Activated CD4-positive, alpha-beta T cell treated with anti-CD3 and anti-CD28 coated beads, Interleukin-2, amount 50 U/mL, for 1 hour (primary cell): Measurements from ENCODE around the gene MADD.

Source experiments
- DNase-seq: peaks from one replicate; pipeline ENCODE4 v3.0.0-alpha.2; 2020

MADD gene

GRCh38 chr11:47360341-47360740 is 90.4 kb downstream of the MADD start:
- no peak for DNase-seq

DNA sequence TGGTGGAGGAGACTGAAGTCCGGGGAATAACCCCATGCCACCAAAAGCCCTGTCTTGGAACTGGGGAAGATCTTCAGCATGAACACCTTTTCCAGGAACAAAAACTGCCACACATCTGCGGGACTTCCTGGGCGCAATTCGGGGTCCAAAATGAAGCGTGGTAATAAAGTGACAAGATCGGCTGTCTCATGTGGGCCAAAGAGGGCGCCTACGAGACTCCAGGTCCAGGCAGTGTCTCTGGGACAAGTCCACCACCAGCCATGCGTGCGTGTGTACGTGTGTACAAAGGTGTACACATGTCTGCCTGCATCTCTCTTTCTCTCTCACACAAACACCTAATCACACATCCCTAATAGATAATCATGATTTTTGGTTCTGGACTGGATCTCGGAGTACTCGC is 91.5 kb downstream of the MADD start:
- no peak for DNase-seq

DNA sequence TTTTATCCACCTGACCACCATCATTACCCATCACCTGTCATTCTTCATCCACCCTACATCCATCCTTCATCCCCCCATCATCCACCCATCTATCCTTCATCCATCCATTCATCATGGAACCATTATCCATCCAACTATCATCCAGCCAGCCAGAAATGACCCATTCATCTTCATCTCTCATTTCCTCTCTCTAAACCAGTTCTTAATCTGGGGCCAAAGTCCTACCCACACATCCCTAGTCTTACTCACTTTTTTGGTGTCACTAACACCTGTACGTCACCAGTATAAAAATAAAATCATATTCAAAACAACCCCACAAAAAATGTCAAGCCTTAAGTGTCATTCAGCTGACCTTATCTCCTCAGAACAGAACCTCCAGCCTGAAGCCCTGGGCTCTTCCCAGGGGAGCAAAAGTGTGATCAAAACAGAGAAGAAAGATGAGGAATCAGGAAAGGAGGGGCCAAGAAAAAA is 96.1 kb downstream of the MADD start:
- no peak for DNase-seq

GRCh38 chr11:47369676-47370075 is 99.7 kb downstream of the MADD start:
- DNase-seq, result no peak

GRCh38 chr11:47372422-47372821 is 102.5 kb downstream of the MADD start:
- no peak for DNase-seq

DNA sequence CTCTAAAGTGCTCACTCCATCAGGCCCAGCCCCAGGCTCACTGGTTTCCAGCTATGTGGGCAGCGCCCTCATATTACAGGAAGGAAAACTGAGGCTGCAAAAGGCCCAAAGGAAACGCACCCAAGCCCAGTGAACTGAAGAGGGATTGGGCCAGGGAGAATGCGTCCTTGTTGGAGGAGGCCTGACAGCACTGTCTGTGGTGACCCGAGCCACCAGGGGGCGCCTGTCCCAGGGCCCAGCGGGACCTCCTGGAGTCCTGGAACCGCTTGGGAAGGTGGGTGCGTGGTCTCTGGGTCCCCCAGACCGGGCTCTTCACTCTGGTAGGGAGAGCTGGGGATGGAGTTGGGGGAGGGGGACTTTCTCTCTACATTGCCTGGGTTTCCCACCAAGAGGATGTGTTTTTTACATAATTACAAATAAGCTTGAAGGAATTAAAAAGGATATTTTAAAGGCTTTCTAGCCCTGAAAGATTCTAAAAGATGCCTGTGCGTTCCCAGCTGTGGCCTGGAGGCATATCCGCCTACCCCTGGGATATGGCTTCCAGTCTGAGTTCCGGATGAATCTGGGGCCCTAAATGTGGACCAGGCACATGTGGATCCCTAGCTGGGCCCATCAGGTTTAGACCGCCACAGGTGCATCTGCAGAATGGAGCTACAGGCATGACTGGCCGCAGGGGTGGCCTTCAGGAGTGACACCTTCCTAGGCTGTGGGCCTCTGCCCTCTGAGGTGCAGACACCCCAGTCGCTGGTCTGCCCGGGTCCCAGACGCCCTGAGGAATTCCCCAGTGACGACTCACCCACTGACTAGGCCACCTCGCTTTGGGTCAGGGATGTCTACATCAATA is 104.2 kb downstream of the MADD start:
- peak; percentile 86 for DNase-seq

- no peak for DNase-seq
Measured at GRCh38 chr11:47374720-47375019, 104.7 kb downstream of the MADD start.

- no peak for DNase-seq
Measured at GRCh38 chr11:47375020-47375419, 105.1 kb downstream of the MADD start.

- no peak for DNase-seq
Measured at GRCh38 chr11:47375546-47376085, 105.7 kb downstream of the MADD start.

GRCh38 chr11:47376107-47376524 is 106.2 kb downstream of the MADD start:
- no peak for DNase-seq

DNA sequence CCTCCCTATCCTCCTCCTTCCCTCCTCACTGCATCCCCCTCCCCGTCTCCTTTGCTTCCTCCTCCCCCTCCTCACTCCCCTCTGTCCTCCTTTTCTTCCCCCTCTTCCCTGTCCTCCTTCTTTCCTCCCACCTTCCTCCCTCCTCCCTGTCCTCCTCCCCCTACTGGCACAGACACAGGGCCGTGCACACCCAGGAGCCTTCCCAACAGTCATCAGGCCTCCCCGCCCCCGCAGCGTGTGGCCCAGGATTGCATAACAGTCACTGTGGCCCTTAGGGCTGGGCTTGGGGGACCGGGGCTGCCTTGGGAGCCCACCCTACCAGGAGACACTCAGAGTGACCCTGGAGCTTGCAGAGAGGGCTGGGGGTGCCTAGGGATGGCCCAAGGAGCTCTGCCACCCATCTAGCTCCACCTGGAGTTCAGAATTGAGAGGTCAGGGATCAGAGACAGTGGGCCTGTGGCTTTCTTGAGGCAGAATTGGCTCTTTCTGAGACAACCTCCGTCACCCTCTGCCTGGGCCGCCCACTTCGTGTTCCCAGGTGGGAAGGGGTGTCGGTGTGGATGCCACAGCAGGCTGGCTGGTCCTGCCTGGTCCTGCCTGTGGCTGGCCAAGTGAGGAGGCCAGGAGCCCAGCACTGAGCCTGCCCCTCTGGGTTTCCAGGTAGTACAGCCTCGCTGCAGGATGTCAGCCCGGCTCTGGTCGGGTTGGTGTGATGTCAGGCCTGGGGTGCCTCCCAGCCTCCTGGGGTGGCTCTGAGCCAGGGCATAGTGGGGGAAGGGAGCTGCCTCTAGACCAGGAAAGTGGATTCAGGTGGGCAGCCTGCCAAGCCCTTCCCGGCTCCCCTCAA is 106.8 kb downstream of the MADD start:
- DNase-seq, result no peak

GRCh38 chr11:47377571-47378009 is 107.7 kb downstream of the MADD start:
- no peak for DNase-seq

DNA sequence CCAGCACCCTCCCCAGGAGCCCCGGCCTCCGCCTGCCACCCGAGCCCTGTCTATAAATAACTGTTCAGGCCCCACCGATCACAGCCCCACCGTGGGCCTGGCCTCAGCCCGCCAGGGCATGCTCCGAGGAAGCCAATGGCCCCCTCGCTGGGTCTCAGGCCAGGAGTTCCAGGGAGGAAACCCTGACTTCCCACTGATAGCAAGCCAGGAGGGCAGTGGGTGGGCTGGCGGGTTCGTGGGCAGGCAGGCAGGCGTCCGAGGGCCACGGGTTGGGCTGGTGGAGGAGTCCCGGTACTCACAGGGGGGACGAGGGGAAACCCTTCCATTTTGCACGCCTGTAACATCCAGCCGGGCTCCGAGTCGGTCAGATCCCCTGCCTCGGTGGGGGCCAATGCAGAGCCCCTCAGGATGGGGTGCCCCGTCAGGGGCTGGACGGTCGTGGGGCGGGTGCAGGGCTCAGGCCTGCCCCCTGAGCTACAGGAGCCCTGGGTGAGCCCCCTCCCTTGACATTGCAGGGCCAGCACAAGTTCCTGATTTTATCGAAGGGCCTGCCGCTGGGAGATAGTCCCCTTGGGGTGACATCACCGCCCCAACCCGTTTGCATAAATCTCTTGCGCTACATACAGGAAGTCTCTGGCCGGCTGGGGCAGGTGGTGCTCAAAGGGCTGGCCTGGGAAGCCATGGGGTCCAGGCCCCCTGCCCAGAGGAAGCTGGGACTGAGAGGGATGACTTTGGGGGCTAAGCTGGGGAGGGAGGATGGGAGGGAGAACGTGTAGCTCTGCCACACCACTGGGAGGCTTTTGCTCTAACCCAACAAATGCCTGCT is 108.3 kb downstream of the MADD start, which contains the start of gene SPI1:
SPI1 (minus strand) TSS at position 538 of the 826 bp plus-strand sequence; CDS start at position 344, 194 bp downstream.
- no peak for DNase-seq

- DNase-seq, result no peak
Measured at GRCh38 chr11:47378836-47379170, 108.9 kb downstream of the MADD start.

DNA sequence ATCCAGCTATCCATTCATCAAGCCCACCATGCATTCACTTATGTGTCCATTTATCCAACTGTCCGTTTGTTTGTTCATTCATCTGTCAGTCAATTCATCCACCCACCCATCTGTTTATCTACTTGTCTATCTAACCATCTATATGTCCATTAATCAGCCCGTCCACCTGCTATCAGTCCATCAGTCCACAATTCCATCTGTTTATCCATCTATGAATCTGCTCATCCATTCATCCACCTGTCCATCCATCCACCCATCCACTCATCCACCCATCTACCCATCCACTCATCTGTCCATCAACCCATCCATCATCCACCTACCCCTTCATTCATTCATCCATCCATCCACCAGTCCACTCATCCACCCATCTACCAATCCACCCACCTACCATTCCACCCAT is 109.4 kb downstream of the MADD start:
- DNase-seq, result no peak
